Lower leg skin (tissue), 4 donors: ENCODE data around the gene FBXL22. TPM values are rescaled to one million over a fixed set of nuclear protein-coding genes. Genes with fewer than 3 reads are reported as not detected.

Experiments used
- DNase-seq, 2 donors: peaks; one replicate each; pipeline ENCODE4 v3.0.0-alpha.2; 2019; ENCODE audit warnings: low spot score in 2 of 2
- H3K4me3 ChIP-seq: fragments of 200-600 bp; sonication (generic); 2 replicates; pipeline ENCODE4 v1.5.1; 2017; ENCODE audit warnings: mild to moderate bottlenecking, low read depth; ENCODE audit not compliant: poor library complexity, severe bottlenecking
- CTCF ChIP-seq, 3 donors: fragments of 450-650 bp; IDR thresholded peaks; one replicate each; pipeline ENCODE4 v1.5.1; 2016; ENCODE audit warnings: antibody characterized with exemption in 3 of 3, mild to moderate bottlenecking in 3 of 3, moderate library complexity in 2 of 3
- POLR2A ChIP-seq, 2 donors: fragments of 450-650 bp; IDR thresholded peaks; one replicate each; pipeline ENCODE4 v1.6.1; 2016 to 2017; ENCODE audit warnings: antibody characterized with exemption in 2 of 2, mild to moderate bottlenecking in 1 of 2, moderate library complexity in 1 of 2
- WGBS, 2 donors: methylation state at CpG; one replicate each; pipeline ENCODE4 v1.1.5; 2018; 5-methylcytosine and 5-hydroxymethylcytosine counted together
- intact Hi-C: fragments of 100-400 bp; cut with DNase I; formaldehyde crosslinking; loops from one replicate; pipeline ENCODE4 v1.15.0; 2023; ENCODE audit warnings: low total_unique reads
- total RNA-seq, 4 donors: library from RNA; depleted of rRNA; stranded (reverse); fragments of >200 nt; gene quantifications; one replicate each; pipeline ENCODE4 v1.1.0, GENCODE V29; 2016

The FBXL22 gene
- total RNA-seq, 4 donors from 2014 or later = 0.25 to 4.2 (median 1.2) TPM; not detected in 1

GRCh38 chr15:63623232-63623969 is 26.2 kb downstream of the FBXL22 start:
- no peak for DNase-seq
- WGBS, 2 donors = 92 to 95% methylated on average over 8 of the region's 8 CpGs
- TF ChIP-seq POLR2A (IDR thresholded peaks at IDR 0.05) = no peak
- no peak for TF ChIP-seq CTCF (IDR thresholded peaks at IDR 0.05)
- no peak overlapping the region for H3K4me3 ChIP-seq
- intact Hi-C loops = no loop called here

GRCh38 chr15:63626955-63627354 is 29.8 kb downstream of the FBXL22 start:
- intact Hi-C loops = no loop called here
- WGBS, 2 donors = 100% methylated on average over 1 of the region's 1 CpG
- no peak overlapping the region for H3K4me3 ChIP-seq
- DNase-seq = no peak
- TF ChIP-seq POLR2A (IDR thresholded peaks at IDR 0.05) = no peak

- intact Hi-C loops = no loop called here
- H3K4me3 ChIP-seq = no peak overlapping the region
- TF ChIP-seq POLR2A (IDR thresholded peaks at IDR 0.05) (no peak), CTCF (IDR thresholded peaks at IDR 0.05) (no peak)
- WGBS, 2 donors = 74 to 84% methylated on average over 13 of the region's 13 CpGs
- no peak for DNase-seq
Measured at GRCh38 chr15:63628123-63628822, 31.1 kb downstream of the FBXL22 start.

- 86% methylated on average over 7 of the region's 7 CpGs for WGBS, 2 donors
- intact Hi-C loops = loop anchor here (5.0 kb wide), 1 partner anchor 978 kb away; no protein-coding TSS in a partner anchor
Measured at GRCh38 chr15:63630036-63630751, 33.0 kb downstream of the FBXL22 start.

GRCh38 chr15:63633312-63633711 is 36.1 kb downstream of the FBXL22 start:
- no peak for DNase-seq
- WGBS, 2 donors = 90 to 94% methylated on average over 2 of the region's 2 CpGs
- no peak overlapping the region for H3K4me3 ChIP-seq
- TF ChIP-seq POLR2A (IDR thresholded peaks at IDR 0.05) (no peak), CTCF (IDR thresholded peaks at IDR 0.05) (no peak)
- intact Hi-C loops = loop anchor here (5.0 kb wide), 1 partner anchor 981 kb away; no protein-coding TSS in a partner anchor

More at GRCh38 chr15:63630036-63630751, 33.0 kb downstream of the FBXL22 start:
- no peak for DNase-seq
- H3K4me3 ChIP-seq = no peak overlapping the region
- TF ChIP-seq POLR2A (IDR thresholded peaks at IDR 0.05) (no peak), CTCF (IDR thresholded peaks at IDR 0.05) (no peak)

- no peak for TF ChIP-seq POLR2A (IDR thresholded peaks at IDR 0.05)
- no peak for TF ChIP-seq CTCF (IDR thresholded peaks at IDR 0.05)
- no peak for DNase-seq
- no peak overlapping the region for H3K4me3 ChIP-seq
- intact Hi-C loops = loop anchor here (5.0 kb wide), 1 partner anchor 982 kb away; no protein-coding TSS in a partner anchor
- 81 to 87% methylated on average over 1 of the region's 1 CpG for WGBS, 2 donors
Measured at GRCh38 chr15:63634154-63634553, 37.0 kb downstream of the FBXL22 start.
